NCI-H2081 (cell line): ENCODE measurements around the gene FHOD3.
"Not testable (repeated sequence)": the region's sequence is repeated elsewhere in the genome, so short reads cannot be mapped to it uniquely, and the experiment has no call there.

Experiments used
- DNase-seq, 2 experiments: peaks; one replicate each; lab custom pipeline; 2025; lab: John Stamatoyannopoulos, UW

The FHOD3 gene

GRCh38 chr18:36547544-36547943 is 250.0 kb downstream of the FHOD3 start:
- DNase-seq = no peak

DNA sequence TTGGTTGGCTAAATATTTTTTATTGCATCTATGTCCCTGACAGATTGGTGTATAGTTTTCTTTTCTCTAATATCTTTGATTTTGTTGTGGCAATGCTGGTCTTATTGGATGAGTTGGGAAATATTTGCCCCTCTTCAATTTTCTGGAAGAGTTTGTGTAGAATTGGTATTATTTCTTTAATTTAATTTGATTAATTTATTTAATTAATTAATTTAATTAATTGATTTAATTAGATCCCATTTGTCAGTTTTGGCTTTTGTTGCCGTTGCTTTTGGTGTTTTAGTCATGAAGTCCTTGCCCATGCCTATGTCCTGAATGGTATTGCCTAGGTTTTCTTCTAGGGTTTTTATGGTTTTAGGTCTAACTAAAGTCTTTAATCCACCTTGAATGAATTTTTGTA is 253.8 kb downstream of the FHOD3 start:
- not testable (repeated sequence) for DNase-seq

DNA sequence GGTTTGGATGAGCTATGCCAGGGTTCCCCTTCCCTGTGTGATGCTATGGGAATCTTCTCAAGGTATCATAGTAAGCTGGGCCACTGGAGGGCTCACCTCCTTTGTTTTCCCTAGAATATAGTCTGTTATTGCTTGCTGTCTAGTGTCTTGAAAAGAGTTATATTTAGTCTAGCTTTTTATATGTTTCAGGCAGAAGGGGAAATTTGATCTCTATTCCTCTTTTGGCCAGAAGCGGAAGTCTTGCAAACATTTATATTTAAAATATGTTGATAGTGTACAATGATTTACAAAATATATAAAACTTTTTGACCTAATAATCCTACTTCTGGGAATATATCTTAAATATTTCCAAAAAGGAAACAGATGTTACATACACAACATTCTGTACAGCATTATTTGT is 260.7 kb downstream of the FHOD3 start:
- DNase-seq = no peak

GRCh38 chr18:36559149-36559857 is 261.8 kb downstream of the FHOD3 start:
- DNase-seq = no peak

GRCh38 chr18:36560187-36560586 is 262.7 kb downstream of the FHOD3 start:
- DNase-seq = no peak

- peak in 1 of 2 experiments; percentile 13 for DNase-seq
Measured at GRCh38 chr18:36561046-36561445, 263.5 kb downstream of the FHOD3 start.

DNA sequence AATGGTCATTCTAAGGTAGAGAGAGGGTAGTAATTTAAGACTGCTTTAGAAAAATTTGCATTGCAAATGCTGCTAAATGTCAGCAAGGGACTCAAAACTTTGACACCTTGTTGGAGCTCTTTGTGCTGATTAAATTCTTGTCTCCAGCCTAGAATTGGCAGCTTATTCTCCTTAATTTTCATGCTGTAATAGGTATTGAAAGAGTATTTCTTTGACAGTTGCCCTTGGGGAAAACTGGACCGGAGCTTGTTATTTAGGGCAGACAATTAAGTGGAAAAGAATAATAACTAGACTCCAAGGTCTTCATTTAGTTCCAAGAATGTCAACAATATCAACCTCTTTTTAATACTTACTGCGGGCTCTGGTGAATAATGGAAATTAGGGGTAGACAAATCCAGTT is 267.3 kb downstream of the FHOD3 start:
- no peak for DNase-seq

GRCh38 chr18:36567800-36568199 is 270.3 kb downstream of the FHOD3 start:
- DNase-seq = no peak

GRCh38 chr18:36568487-36568886 is 271.0 kb downstream of the FHOD3 start:
- no peak for DNase-seq

DNA sequence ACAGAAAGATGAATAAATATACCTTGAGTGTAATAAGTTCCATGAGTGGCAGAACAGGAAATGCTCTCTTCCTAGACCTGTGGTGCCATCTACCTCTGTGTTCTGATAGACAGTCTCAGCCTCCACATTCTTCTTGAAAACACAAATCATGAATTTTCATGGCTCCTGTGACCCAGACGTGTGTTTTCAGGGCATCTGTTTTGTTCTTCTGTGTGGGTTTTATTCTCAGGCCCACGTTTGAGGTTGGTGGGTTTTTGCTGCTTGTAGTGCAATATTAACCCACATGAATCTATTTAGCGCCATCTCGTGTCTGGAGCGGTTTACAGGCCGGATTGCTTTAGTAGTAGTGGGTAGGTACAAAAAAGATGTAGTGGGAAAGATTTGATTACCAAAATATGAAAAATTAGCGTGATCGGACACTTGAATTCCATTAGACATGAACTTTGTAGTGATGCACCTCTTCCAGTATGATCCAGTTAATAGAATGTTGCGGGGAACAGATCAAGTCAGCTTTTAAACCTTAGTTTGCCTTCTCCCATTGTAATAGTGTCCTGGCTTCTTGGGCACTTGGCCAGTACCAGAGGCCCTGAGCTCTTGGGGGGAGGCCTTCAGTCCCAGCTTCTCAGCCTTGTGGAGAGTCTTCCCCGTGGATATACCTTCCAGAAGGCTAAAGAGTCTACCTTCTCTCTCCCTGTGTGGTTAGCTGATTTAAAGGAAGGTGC is 274.8 kb downstream of the FHOD3 start:
- DNase-seq = peak; percentile 48 to 56

- DNase-seq = no peak
Measured at GRCh38 chr18:36576339-36576738, 278.8 kb downstream of the FHOD3 start.

DNA sequence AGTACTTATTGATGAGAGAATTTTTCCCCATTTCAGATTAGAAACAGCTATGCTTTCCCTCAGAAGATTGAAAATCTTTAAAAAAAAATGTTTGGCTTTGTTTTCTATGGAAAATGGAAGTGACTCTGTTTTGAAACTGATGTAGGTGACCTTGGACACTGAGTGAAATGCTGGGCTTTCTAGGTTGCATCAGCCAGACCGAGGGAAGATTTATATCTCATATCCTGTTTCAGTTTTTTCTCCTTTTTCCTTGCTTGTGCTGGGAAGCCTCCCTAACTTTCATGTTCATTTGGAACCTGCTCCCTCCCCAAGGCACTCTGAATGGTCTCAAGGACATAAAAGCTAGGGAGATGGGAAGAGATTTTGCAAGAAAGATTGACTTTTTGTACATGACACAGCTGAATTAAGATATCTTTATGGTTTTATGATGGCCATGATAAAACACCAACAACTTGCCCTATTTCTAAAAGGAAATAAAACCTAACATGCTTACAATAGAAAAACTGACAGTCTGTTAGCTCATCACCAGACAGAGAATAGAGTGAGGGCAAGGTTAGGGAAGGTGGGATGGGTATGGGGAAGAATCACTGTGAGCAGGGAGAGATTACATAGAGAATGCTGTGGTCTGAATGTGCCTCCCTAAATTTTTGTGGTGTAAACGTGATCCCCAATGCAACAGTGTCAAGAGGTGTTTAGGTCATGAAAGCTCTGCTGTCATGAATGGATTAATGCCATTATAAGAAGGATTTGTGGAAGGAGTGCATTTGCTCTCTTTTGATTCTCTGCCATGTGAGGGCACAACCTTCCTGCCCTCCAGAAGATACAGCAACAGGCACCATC is 281.6 kb downstream of the FHOD3 start:
- no peak for DNase-seq

DNA sequence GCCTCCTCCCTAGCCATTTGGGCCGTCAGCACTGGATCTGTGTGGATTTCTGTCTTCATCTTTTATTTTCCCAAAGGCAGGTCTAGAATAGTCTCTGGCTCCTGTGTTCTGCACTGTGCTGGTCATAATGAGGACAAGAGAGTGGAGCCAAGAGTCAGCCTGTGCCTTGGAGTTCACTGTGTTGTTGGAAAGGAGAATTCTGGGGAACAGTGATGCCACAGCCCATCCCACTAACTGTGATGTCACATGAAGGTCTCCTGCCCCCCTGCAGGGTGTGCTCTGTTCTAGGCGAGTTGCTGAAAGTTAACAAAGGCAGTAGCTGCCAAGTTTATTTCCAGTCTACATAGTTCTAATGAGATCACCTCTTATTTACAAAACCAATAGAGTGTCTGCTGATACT is 282.8 kb downstream of the FHOD3 start:
- no peak for DNase-seq

DNA sequence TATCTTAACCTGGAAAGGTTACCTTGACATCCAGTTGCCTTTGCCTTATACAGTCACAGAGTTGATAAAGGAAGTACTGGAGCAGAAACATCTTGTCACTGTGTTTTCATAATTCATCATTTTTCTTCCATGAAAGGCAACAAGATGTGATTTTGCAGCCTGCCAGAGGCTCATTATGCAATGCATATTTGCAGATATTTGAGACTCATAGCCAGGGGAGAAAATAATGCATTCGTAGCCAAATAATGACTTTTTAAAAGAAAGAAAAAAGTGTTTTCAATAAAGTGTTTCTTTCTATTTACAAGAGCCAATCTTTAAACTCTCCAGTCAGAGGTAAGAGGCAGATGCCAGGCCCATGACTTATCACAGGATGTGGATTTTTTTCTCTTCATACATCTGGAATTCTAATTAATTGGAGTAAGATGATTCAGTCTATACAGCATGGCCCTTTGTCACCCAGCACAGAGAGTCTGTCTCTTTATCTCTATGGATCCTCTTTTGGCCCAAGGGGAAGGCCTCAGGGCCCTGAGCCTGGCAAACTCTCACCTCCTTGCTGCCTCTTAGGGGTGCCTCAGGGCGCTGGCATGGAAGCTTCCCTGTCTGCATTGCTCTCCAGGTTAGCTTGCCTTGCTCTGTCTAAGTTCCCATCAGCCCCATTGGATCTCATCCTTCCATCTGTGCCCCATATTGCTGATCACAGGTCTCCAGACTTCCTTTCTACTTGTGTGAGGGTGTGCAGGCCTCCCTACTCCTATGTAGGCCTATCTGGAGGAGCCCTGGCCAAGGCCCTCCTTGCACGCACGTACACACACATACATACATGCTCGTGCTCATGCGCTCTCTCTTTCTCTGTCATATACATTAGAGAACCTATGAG is 283.6 kb downstream of the FHOD3 start:
- no peak for DNase-seq

DNA sequence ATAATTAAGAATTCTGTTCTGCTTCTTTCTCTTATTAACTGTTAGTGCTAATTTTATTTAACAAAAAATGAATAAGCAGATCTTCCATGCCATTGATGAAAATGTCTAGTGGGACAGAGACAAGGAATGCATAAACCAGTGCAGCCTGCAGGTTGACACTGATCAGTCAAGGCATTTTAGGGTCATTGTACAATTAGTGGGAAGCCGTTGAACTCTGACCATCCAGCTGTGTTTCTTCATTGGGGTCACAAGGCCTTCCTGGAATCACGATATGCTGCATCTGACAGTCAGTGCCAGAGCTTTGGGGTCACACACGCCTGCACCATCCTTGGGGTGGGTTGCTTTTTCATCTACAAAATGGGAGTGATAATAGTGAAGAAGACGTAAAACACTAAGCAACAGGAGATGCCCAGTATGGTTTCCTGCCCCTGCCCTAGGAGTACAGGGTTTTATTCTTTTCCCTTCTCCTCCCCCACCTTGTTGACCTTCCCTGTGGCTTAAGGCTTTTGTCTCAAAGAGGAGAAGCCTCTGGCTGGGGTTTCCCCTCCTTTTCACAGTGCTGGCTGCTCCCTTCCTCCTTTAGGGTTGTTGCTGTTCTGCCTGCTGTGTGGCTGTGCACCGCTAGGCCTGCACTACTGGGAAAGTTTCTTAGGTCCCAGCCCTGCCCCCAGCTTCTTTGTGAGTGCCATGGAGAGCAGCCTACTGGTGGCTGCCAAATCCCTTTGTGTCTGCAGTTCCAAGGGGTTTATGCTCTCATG is 285.7 kb downstream of the FHOD3 start:
- no peak for DNase-seq

DNA sequence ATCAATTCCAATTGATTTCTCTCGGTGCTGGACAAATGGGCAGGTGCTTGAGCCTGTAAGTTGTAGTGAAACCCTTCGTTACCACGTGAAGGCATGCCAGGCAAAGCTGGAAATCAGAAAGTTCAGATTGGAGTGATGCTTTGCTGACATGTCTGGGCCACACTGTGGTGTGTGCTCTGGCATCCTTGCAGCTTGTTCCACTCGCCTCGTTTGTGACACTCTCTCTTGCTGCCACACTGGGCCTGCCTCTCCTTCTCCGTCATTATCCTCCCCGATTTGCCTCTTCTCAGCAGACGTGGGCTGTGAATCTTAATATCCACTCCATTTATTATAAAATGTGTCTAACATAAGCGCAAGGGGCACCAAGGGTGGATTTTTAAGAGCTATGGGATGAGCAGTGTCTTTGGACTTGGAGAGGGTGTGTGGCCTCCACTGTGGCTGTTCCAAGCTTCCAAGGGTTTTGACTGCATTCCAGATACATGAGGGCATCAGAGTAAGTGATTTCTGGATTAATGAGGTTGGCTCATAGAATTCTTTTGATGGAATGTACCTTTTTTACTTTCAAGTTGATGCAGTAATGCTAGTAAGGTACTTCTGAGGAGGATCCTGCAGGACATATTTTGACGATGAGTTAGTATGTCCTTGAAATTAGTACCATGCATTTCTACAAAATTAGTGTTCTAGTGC is 292.5 kb downstream of the FHOD3 start:
- DNase-seq = no peak

GRCh38 chr18:36590621-36591580 is 293.4 kb downstream of the FHOD3 start:
- DNase-seq = no peak

DNA sequence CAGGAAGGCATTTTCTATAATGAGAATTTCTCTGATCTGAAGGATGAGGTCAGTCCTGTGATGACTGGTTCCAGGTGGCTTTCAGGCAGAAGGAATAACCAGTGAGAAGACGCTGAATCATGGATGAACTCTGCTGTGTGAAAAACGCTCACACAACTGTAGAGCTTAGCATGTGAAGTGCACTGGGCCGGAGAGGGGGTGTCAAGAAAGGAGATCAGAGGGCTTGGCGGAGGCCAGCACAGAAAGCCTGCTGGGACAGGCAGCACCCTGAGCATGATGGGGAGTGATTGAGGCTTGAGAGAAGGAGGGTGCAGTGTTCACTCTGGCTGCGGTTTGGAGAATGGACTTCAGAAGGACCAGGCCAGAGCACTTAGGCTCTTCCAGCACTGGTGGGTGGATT is 294.8 kb downstream of the FHOD3 start:
- DNase-seq = no peak

DNA sequence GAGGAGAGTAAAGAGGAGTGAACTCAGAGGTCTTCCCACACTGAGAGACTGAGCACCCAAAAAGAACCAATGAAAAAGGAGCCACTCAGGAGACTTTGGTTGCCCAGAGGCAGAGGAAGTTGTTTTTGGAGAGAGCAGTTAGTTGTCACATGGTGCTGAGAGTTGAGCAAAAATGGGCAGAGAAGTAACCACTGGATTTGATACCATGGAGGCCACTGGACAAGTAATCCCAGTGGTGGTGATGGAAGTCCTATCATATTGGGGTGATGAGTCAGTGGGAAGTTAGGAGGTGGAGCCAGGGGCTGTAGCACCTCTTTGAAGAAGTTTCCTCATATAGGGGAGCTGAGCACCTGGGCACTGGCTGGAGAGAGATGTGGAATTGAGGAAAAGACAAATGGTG is 295.5 kb downstream of the FHOD3 start:
- no peak for DNase-seq
